Sigmoid colon (tissue), 7 donors: ENCODE results near the gene SLIT3. TPM values are rescaled to one million over a fixed set of nuclear protein-coding genes. Genes with fewer than 3 reads are reported as not detected.

Source experiments
- DNase-seq: peaks from one replicate; pipeline ENCODE4 v3.0.0-alpha.2; 2019
- H3K27ac ChIP-seq, 4 donors: fragments of 200-600 bp; sonication (generic); one replicate each; pipeline ENCODE4 v1.5.1; 2016 to 2019; ENCODE audit warnings: mild to moderate bottlenecking in 1 of 4
- H3K27me3 ChIP-seq, 3 donors: fragments of 200-600 bp; sonication (generic); one replicate each; pipeline ENCODE4 v1.5.1; 2019; ENCODE audit warnings: mild to moderate bottlenecking in 1 of 3
- H3K36me3 ChIP-seq, 4 donors: fragments of 200-600 bp; sonication (generic); one replicate each; pipeline ENCODE4 v1.5.1; 2016 to 2019
- H3K4me1 ChIP-seq, 4 donors: fragments of 200-600 bp; sonication (generic); one replicate each; pipeline ENCODE4 v1.5.1; 2017 to 2019
- H3K4me3 ChIP-seq, 4 donors: fragments of 200-600 bp; sonication (generic); one replicate each; pipeline ENCODE4 v1.5.1; 2017 to 2019; ENCODE audit warnings: mild to moderate bottlenecking in 2 of 4, moderate library complexity in 1 of 4
- H3K9me3 ChIP-seq, 4 donors: fragments of 200-600 bp in 3 of 4; sonication (generic) in 3 of 4; one replicate each; pipeline versions ENCODE4 v1.5.1 to v1.6.1; 2013 to 2019
- CTCF ChIP-seq, 4 experiments: fragments of 450-650 bp in 3 of 4; fragments of 200-600 bp in 1 of 4; IDR thresholded peaks; one replicate each; pipeline ENCODE4 v1.5.1; 2016 to 2019; ENCODE audit warnings: antibody characterized with exemption in 4 of 4, mild to moderate bottlenecking in 3 of 4, moderate library complexity in 2 of 4
- EP300 ChIP-seq, 4 donors: sonication (generic); formaldehyde crosslinking; IDR thresholded peaks; one replicate each; pipeline ENCODE4 v1.6.1; 2017; ENCODE audit warnings: antibody characterized with exemption in 4 of 4
- POLR2A ChIP-seq, 2 donors: fragments of 450-650 bp; IDR thresholded peaks; one replicate each; pipeline ENCODE4 v1.6.1; 2016; ENCODE audit warnings: antibody characterized with exemption in 2 of 2, mild to moderate bottlenecking in 2 of 2, moderate library complexity in 2 of 2
- POLR2AphosphoS5 ChIP-seq, 4 donors: sonication (generic); formaldehyde crosslinking; IDR thresholded peaks; one replicate each; pipeline ENCODE4 v1.6.1; 2017; ENCODE audit warnings: antibody characterized with exemption in 4 of 4
- WGBS, 2 donors: extraction: QIAGEN DNeasy Blood & Tissue Kit; methylation state at CpG; one replicate each; pipeline ENCODE4 v1.1.7; 2013; 5-methylcytosine and 5-hydroxymethylcytosine counted together
- intact Hi-C: fragments of 100-400 bp; cut with DNase I; formaldehyde crosslinking; loops from one replicate; pipeline ENCODE4 v1.15.1; 2023
- polyA plus RNA-seq, 3 donors: library from polyadenylated mRNA; stranded (reverse); fragments of 200-250 nt; gene quantifications; one replicate each; pipeline ENCODE4 v1.2.3, GENCODE V29; 2013
- total RNA-seq, 4 donors: library from RNA; depleted of rRNA; stranded (reverse); fragments of >200 nt; gene quantifications; one replicate each; pipeline ENCODE4 v1.1.0, GENCODE V29; 2016
- donor health status: healthy with polysubstance abuse.
- donor health status: Bipolar disorder and iron deficiency.
- donor health status: healthy.

Gene SLIT3
- total and polyA plus RNA-seq, 7 donors, result 0.23 to 46.3 (median 30.0) TPM

DNA sequence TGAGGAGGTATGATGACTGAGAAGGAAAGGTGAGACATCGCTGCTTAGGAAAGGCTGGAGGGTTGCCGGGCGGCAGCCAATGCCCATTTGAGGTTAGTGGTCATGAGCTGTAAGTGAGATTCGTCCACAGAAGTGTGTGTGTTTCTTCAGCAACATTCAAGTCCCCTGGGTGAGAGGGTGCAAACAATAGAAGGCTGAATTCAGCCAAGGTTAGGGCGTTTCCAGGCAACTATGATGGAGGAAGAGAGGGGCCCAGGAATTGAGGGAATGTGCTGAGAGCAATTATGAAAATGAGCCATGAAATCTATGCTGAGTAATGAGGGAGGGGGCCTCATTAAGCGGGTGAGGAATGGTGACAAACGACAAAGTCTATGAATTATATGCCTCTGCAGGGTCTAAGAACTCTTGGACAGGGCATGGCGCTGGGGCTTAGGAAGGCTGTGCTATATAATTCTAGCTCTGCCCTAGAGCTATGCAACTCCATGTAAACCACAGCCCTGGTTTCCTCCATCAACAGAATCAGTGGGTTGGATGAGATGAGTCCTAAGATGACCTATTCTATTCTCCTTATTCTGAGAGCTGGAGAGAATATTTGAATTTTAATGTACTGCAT, 96.0 kb downstream of the SLIT3 start:
- TF ChIP-seq POLR2AphosphoS5 (IDR thresholded peaks at IDR 0.05), result no peak
- no peak for TF ChIP-seq POLR2A (IDR thresholded peaks at IDR 0.05)
- TF ChIP-seq CTCF (IDR thresholded peaks at IDR 0.05), result no peak
- no peak for TF ChIP-seq EP300 (IDR thresholded peaks at IDR 0.05)
- DNase-seq, result no peak
- WGBS, 2 donors, result 75 to 76% methylated on average over 8 of the region's 8 CpGs
- Histone ChIP-seq H3K9me3 (peaks cover 0 to 2% (median 0%) of the 10 kb centered on the region in 4 donors), H3K4me1 (no peaks in the 10 kb centered on the region), H3K27ac (no peak overlapping the region), H3K4me3 (no peak overlapping the region), H3K27me3 (no peaks in the 10 kb centered on the region), H3K36me3 (no peaks in the 10 kb centered on the region)
- intact Hi-C loops, result no loop called here

GRCh38 chr5:169202969-169203368, 98.0 kb downstream of the SLIT3 start:
- H3K27me3 ChIP-seq, result no peaks in the 10 kb centered on the region
- no peaks in the 10 kb centered on the region for H3K36me3 ChIP-seq
- H3K9me3 ChIP-seq, result peaks cover 0 to under 1% (median 0%) of the 10 kb centered on the region in 4 donors
- DNase-seq, result no peak
- TF ChIP-seq POLR2A (IDR thresholded peaks at IDR 0.05), result no peak
- no peak for TF ChIP-seq CTCF (IDR thresholded peaks at IDR 0.05)
- TF ChIP-seq POLR2AphosphoS5 (IDR thresholded peaks at IDR 0.05), result no peak
- TF ChIP-seq EP300 (IDR thresholded peaks at IDR 0.05), result no peak
- WGBS, 2 donors, result 58 to 79% methylated on average over 3 of the region's 3 CpGs
- H3K4me1 ChIP-seq, result no peaks in the 10 kb centered on the region
- no peak overlapping the region for H3K27ac ChIP-seq
- H3K4me3 ChIP-seq, result no peak overlapping the region
- intact Hi-C loops, result no loop called here

DNA sequence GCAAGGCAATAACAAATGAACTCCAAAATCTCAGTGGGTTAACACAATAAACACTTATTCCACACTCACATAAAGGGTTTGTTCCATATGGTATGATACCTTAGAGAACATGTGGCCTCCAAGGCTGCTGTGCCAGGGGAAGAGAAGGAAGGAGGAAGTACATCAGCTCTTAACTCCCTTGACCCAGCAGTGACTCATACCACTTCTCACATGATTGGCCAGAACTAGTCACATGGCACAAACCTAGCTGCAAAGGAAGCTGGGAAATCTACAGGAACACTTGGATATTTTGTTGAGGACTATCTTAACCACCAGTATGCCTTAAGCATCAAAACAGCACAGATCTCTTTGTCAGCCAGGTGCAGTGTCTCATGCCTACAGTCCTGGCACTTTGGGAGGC, 99.3 kb downstream of the SLIT3 start:
- no peak for DNase-seq
- H3K27ac ChIP-seq, result no peak overlapping the region
- H3K4me3 ChIP-seq, result no peak overlapping the region
- no peaks in the 10 kb centered on the region for H3K27me3 ChIP-seq
- TF ChIP-seq POLR2AphosphoS5 (IDR thresholded peaks at IDR 0.05), result no peak
- no peak for TF ChIP-seq CTCF (IDR thresholded peaks at IDR 0.05)
- no peak for TF ChIP-seq EP300 (IDR thresholded peaks at IDR 0.05)
- no peak for TF ChIP-seq POLR2A (IDR thresholded peaks at IDR 0.05)
- H3K36me3 ChIP-seq, result no peaks in the 10 kb centered on the region
- H3K4me1 ChIP-seq, result no peaks in the 10 kb centered on the region
- no peaks in the 10 kb centered on the region for H3K9me3 ChIP-seq
- intact Hi-C loops, result no loop called here

- WGBS, 2 donors, result 62 to 77% methylated on average over 6 of the region's 6 CpGs
- Histone ChIP-seq H3K27me3 (no peaks in the 10 kb centered on the region), H3K36me3 (no peaks in the 10 kb centered on the region), H3K4me3 (no peak overlapping the region), H3K27ac (no peak overlapping the region), H3K9me3 (no peaks in the 10 kb centered on the region), H3K4me1 (no peaks in the 10 kb centered on the region)
- intact Hi-C loops, result no loop called here
- TF ChIP-seq EP300 (IDR thresholded peaks at IDR 0.05) (no peak), POLR2A (IDR thresholded peaks at IDR 0.05) (no peak), CTCF (IDR thresholded peaks at IDR 0.05) (no peak), POLR2AphosphoS5 (IDR thresholded peaks at IDR 0.05) (no peak)
- no peak for DNase-seq
These were observed 100.7 kb downstream of the SLIT3 start for GRCh38 chr5:169200125-169200778.
